Astrocyte (in vitro differentiated cells and primary cell): Measurements from ENCODE around the gene BANP.

Source experiments
- EZH2 ChIP-seq: IDR thresholded peaks from 2 replicates; pipeline ENCODE4 v1.6.1; 2012; ENCODE audit warnings: mild to moderate bottlenecking, low read length, inconsistent platforms; ENCODE audit not compliant: insufficient read depth
- TF ChIP-seq, protein P1 (sequence below): IDR thresholded peaks from 2 replicates; pipeline ENCODE4 v1.5.1; 2011; ENCODE audit warnings: low read depth, mild to moderate bottlenecking, inconsistent platforms, low read length, moderate library complexity; ENCODE audit not compliant: insufficient read depth

GRCh38 chr16:88009563-88010342 lies 58.5 kb downstream of the BANP start:
- TF ChIP-seq, protein P1, sequence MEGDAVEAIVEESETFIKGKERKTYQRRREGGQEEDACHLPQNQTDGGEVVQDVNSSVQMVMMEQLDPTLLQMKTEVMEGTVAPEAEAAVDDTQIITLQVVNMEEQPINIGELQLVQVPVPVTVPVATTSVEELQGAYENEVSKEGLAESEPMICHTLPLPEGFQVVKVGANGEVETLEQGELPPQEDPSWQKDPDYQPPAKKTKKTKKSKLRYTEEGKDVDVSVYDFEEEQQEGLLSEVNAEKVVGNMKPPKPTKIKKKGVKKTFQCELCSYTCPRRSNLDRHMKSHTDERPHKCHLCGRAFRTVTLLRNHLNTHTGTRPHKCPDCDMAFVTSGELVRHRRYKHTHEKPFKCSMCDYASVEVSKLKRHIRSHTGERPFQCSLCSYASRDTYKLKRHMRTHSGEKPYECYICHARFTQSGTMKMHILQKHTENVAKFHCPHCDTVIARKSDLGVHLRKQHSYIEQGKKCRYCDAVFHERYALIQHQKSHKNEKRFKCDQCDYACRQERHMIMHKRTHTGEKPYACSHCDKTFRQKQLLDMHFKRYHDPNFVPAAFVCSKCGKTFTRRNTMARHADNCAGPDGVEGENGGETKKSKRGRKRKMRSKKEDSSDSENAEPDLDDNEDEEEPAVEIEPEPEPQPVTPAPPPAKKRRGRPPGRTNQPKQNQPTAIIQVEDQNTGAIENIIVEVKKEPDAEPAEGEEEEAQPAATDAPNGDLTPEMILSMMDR = no peak
- TF ChIP-seq EZH2 = no peak
